HTERT RPE-1 (cell line): ENCODE data around the gene PRELP.

Source experiments
- in situ Hi-C: fragments of 300-500 bp; cut with MboI; formaldehyde crosslinking; loops from 4 replicates; pipeline ENCODE4 v1.14.3; 2020; ENCODE audit warnings: low sequenced_read_pairs

The PRELP gene

DNA sequence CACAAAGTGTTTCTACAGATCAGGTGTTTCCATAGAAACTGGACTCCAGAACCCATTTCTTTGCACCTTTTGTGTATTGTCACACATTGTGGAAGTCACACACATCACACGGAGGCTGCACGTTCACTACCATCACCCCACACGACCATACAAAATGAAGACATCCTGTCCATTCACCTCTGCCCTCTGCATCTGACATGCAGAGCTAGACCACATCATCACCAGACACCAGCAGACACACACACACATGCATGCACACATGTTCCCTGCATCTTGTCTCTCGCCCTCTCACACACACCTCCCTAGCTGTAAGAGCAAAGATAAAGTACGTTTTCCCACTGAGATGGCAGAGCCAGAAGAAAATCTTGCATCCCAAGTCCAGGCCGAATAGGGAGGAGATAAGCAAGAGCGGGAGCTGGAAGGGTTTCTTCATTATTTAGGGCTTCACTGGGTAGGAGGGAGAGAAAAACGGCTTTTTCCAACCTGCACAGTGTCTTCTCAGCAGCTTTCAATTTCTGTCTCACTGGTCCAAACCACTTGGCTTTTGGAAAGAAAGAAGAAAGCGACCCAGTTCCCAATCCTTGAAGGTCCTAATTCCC is 709 bp downstream of the PRELP start:
- in situ Hi-C loops, result no loop called here

DNA sequence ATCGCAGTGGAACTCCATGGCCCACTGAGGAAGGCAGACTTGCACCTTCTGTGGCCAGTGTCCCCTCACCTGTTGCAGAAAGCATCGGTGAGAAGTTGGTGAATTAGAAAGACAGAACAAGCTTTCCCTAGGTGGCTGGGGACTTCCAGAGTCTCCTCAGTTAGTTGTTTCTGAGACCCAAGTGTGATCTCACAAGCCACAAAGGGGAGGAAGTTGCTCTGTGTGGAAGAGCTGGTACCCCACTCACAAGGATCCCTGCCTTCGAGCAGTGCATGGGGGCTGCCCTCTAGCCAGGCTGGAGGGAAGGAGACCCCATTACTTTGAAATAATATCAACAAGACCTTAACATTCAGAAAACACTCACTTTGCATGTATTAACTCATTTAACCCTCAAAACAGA is 2.1 kb downstream of the PRELP start:
- in situ Hi-C loops, result no loop called here

DNA sequence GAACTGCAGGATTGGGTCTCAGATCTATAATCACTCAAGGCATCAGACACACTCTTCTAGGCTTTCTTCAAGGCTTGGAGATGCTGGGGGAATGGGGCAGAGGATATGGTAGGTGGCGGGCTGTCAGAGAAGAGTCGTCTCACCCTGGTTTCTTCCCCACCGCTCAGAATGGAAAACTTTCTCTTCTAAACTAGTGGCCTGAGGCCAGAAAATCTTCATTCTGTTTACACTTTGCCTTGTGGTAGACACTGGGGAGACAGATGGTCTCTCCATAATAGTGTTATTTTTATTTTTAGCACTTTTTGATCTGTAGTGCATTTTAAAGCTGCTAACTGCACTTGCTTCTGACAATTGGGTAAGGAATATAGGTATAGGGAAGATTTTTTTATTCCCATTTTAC is 2.6 kb downstream of the PRELP start:
- in situ Hi-C loops, result no loop called here

DNA sequence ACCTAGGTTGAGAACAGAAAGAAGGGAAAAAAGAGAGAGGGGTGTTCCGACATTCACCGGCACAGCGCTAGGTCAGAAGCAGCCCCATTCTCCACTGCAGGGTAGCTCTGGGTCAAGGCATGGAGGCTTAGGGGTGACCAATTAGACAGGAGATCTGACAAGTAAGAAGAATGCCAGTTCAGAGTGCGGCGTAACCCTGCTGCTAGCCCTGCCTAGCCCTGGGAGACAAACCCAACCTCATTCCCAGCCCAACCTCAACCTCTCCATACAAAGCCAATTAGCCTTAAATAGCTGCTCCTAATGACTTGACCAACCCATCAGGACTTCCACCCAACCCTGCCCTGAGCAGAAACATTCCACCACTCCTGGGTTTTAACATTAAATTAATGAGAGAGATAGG is 3.4 kb downstream of the PRELP start:
- in situ Hi-C loops, result no loop called here

DNA sequence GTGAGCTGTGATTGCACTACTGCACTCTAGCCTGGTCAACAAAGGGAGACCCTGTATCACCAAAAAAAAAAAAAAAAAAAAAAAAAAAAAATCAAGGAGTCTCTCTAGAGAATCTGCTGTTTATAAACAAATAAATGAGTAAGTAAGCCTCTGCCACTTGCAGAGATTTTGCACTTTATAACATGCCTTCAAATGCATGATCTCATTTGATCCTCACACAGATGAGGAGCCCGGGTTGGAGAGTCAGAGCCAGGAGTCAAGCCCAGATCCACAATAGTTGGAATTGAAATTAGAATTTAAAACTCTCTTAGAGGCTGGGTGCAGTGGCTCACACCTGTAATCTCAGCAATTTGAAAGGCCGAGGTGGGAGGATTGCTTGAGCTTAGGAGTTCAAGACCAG is 4.0 kb downstream of the PRELP start:
- in situ Hi-C loops, result no loop called here

DNA sequence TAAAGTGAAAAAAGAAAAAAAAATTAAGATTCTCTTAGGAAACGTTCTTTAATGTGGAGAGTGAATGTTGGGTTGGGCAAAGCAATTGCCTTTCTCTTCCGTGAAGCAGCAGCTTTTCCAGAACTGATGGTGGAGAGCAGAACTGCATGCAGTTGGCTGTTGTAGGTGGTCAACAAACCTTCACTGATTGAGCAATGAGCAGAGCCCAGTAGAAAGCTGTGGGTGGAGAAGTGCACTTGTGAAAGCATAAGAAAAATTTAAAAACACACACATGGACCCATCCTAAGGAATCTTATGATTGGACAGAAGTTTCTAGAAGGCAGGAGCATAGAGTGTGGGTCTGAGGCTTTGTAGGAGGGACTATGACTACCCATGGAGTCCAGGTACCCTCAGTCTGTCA is 4.5 kb downstream of the PRELP start:
- in situ Hi-C loops, result no loop called here

DNA sequence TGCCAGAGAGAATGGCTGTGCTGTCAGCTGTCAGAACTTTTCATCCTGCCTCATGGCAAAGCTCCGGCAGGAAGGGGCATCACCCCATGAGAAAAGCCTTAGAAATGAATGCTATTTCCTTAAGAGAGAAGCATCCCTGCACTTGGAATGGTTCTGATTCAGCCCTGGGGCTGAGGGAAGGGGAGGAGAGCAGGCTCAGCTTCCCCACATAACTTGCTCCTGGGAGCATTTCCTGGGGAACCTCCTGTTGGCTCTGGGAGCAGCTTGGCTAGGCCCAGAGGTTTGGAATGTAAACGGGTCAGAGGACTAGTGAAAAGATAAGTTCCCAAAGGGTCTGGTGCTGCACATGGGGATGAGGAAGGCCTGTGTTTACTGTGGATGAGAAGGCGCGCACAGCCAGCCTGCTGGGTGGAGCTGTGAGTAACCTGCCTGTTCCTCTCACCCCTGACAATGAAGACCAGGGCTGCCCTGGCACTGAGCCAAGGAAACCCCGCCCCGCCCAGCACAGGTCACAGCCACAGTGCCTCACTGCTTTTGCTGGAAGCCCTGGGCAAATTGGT is 5.0 kb downstream of the PRELP start:
- in situ Hi-C loops, result no loop called here

DNA sequence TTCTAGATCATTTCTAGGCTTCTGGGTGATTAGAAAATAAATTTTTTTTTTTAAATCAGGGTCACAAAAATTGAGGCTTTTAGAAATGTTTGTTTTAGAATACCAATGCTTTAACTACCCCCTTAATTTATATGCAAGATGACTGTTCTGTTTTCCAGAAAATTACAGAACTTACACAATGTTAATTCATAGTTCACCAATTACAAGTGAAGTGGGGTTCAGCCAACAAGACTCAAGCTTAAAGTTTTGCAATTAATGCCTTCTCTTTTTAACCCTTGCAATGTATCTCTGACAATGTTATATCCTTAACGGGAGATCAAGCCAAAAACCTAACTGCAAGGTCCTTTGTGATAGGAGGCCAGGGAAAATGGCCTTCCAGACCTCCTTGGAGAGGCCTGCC is 5.6 kb downstream of the PRELP start:
- in situ Hi-C loops, result no loop called here

DNA sequence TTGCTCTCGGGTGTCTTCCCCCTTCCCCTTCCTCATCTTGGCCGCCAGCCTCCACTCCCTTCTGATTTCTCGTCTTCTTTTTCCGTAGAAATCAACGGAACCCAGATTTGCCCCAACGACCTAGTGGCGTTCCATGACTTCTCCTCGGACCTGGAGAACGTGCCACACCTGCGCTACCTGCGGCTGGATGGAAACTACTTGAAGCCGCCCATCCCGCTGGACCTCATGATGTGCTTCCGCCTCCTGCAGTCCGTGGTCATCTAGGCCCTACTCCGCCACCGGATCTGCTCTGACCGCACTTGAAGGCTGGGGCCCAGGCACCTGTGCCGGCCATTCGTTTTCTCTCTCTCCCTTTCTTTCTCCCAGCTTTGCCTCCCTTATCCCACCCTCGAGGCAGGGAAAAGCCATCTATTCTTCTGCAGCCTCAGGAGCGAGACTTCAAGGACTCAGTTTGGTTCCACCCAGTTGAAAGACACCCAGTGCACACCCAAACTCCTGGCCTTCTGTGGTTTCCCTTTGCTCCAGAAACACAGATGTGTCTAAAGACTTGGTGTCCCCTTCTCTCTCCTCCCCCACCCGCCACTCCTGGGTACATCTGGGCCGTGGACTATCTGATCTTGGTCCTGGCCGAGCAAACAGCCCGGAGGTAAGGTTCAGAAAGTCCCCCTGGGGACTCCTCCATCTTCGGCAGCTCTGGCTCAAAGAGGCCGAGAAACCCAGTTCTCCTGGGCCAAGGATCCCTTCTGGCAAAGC is 11.2 kb downstream of the PRELP start:
- in situ Hi-C loops, result no loop called here

DNA sequence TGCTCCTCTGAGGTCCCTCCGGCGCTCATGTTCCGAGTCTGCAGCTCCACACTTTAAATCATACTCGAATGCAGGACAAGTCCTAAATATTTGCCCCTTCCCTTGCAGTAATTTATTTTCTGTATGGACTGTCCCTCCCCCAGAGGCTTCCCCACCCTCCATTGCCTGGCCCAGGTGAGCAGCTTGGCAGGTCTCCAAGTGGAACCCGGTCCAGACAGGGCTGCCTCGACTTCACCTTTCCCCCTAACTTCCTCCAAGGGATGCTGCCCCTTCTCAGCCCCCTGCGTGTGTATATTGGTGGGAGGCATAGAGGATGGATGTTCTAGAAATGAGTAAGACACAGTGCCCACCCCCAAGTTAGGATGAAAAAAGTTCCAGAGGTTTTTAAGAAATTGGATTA is 12.9 kb downstream of the PRELP start:
- in situ Hi-C loops, result no loop called here

DNA sequence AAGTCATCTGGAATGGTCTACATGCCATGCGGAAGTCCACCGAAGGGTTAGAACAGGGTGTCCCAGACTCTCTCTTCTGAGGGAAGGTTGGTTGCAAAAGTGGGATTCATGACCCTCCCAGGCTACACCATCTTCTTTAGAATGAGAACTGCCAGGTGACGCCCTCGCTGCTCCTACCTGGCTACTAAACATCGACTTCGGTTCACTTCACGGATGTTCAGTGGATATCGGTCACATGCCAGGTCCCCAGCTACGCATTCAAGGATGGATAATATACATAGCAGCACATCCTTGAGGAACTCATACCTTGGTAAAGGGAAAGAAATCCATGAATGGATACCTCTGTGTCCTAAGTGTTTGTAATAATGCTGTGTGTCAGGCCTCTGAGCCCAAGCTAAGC is 15.0 kb downstream of the PRELP start:
- in situ Hi-C loops, result no loop called here

DNA sequence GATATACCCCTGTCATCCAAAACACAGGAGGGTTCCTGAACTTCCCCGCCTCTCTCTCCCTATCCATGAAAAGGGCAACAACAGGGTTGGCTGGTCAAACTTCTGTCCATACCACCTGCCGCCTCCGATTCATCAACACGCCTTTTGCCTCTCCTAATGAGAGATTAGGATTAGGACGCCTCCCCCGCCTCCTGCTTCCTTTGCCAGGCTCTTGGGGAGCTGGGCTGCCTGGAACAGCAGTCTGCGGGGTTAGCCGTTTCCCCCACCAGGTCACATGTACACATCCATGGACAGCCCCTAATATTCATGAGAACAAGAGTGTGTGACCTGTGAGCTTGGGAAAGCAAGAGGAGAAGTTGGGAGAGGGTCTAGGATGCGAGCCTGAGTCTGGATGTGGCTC is 16.1 kb downstream of the PRELP start:
- in situ Hi-C loops, result no loop called here

DNA sequence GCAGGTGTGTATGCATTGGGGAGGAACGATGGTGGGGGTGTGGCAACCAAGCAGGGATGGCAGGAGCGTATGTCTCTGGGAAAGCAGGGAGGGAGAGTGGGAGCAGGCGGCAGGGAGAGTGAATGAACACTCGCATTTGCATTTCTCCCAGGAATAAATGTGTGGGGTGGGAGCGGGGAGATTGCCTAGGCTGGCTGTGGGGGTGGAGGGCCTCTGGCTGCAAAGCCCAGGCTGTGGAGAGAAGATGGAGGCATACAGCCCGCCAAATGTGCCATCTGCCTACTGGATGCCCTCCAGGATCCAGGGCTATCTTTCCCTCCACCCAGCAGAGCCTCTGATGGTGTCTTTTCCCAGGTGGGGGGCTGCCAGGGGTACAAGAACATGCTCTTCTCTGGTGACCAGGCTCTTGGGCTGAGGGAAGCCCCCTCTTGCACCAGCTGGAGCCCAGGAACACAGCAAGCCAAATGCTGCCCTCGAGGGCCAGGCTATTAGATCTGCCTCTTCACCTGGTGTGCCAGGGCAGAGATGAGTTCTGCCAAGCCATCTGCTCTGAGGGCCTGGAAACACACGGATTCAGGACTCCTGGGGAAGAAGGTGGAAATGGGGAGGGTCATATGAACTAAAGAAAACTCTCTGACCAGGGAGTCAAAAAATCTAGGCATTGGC is 16.6 kb downstream of the PRELP start:
- in situ Hi-C loops, result no loop called here

DNA sequence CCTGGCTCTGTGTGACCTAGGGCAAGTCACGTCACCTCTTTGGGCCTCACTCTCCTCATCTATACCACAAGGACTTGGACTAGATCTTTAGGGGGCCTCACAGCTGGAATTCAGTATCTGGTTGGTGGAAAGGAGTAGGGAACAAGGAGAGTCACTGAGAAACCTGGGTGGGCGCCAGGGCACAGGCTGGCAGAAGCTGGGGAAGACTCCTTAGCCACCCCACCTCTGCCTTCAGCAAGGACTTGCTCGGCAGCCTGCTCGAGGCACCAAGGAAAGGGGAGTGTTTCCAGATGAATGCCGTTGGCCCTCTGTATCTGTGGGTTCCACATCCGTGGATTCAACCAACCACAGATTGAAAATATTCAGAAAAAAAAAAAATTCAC is 17.1 kb downstream of the PRELP start:
- in situ Hi-C loops, result no loop called here

DNA sequence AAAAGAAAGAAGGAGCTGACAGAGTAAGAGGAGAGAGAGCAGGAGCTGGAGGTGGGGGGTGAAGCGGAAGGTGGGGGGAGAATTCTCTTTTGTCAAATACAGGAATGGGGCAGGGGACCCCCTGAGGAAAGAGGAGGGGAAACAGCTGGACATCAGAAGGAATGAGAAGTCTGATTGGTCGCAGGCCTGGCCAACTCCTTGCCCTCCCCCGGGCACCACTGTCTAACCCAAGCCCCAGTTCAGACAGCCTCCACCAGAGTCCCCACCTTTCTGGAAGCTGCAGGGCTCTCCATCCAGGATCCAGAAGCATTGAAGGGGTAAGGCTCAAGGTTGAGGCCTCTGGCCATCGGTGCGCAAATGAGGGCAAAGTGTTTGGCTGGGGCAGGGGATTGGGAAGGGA is 18.3 kb downstream of the PRELP start, which contains the start of gene OPTC:
Gene OPTC, plus strand, starts transcription at position 253 of the 400 bp plus-strand sequence. CDS start 1,853 bp downstream, outside the sequence.
- in situ Hi-C loops, result no loop called here

DNA sequence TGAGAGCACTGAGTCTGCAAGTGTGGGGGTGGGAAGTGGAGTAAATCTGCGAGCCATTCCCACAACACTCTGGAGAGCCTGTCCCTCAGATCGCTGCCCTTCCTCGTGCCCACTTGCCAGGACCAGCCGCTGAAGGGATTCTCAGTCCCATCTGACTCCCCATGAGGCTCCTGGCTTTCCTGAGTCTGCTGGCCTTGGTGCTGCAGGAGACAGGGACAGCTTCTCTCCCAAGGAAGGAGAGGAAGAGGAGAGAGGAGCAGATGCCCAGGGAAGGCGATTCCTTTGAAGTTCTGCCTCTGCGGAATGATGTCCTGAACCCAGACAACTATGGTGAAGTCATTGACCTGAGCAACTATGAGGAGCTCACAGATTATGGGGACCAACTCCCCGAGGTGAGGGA is 20.2 kb downstream of the PRELP start:
- in situ Hi-C loops, result no loop called here

DNA sequence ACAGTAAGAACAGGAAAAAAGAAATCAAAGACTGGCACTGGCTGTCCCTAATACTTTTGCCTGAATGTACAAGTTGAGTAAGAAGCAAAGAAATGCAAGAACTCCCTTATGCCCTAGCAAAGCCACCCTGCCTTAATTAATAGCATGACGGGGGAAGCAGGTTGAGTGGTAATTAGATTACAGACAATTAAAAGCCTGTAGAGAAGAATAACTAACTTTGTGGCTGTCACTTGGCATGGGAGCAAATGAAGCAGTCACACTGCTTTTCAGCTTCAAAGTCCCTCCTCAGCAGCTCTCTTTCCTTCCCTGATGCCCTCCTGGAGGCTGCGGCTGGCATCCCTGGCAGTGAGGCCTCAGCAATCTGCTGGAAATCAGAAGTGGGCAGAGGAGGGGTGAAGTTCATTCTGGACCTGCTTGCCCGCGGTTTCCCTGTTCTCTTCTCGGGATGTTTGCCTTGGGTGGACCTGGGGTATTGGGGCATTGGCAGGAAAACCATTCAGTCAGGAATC is 21.7 kb downstream of the PRELP start:
- in situ Hi-C loops, result no loop called here

DNA sequence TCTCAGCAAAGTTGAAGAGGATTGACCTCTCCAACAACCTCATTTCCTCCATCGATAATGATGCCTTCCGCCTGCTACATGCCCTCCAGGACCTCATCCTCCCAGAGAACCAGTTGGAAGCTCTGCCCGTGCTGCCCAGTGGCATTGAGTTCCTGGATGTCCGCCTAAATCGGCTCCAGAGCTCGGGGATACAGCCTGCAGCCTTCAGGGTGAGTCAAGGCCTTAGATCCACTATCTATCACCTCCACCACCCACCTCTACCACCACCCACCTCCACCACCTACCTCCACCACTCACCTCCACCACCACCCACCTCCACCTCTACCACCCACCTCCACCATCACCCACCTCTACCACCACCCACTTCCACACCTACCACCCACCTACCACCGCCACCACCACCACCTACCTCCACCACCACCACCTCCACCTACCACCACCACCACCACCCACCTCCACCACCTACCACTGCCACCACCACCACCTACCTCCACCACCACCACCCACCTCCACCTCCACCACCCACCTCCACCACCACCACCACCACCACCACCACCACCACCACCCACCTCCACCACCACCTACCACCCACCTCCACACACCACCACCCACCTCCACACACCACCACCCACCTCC is 24.2 kb downstream of the PRELP start:
- in situ Hi-C loops, result no loop called here

DNA sequence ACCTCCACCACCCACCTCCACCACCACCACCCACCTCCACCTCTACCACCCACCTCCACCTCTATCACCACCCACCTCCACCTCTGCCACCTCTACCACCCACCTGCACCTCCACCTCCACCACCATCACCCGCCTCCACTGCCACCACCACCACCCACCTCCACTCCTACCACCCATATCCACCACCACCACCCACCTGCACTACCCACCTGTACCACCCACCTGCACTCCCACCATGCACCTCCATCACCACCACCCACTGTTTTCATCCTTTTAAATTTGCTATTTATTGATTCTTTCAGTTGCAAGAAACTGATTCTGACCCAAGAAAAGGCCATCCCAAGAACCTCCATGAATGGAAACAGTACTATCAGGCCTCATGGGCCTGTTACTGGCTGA is 24.7 kb downstream of the PRELP start:
- in situ Hi-C loops, result no loop called here

DNA sequence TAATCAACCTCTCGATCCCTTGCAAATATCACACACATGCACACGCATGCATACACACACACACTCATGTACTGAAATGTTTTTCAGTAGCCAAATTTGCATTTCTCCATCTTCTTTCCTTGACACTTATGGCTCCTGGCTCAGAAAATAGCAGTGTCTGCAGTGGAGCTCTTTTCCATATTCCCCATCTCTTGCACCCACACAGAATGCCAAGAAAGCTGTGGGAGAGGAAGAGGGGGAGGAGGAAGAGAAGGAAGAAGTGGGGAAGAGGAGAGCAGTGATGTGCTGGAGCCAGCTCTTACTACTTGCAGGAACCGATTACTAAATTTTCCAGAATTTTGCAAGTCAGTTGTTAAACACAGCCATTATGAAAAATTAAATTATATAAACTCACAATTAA is 28.2 kb downstream of the PRELP start:
- in situ Hi-C loops, result no loop called here
